HG02973 (cell line): ENCODE results near the gene RNF215.

Source experiments
- ATAC-seq: cut with Tn5 transposase; IDR thresholded peaks from one replicate; pipeline ENCODE4 v1.9.1; 2021; ENCODE audit warnings: moderate library complexity; ENCODE audit not compliant: unreplicated experiment

Gene RNF215

DNA sequence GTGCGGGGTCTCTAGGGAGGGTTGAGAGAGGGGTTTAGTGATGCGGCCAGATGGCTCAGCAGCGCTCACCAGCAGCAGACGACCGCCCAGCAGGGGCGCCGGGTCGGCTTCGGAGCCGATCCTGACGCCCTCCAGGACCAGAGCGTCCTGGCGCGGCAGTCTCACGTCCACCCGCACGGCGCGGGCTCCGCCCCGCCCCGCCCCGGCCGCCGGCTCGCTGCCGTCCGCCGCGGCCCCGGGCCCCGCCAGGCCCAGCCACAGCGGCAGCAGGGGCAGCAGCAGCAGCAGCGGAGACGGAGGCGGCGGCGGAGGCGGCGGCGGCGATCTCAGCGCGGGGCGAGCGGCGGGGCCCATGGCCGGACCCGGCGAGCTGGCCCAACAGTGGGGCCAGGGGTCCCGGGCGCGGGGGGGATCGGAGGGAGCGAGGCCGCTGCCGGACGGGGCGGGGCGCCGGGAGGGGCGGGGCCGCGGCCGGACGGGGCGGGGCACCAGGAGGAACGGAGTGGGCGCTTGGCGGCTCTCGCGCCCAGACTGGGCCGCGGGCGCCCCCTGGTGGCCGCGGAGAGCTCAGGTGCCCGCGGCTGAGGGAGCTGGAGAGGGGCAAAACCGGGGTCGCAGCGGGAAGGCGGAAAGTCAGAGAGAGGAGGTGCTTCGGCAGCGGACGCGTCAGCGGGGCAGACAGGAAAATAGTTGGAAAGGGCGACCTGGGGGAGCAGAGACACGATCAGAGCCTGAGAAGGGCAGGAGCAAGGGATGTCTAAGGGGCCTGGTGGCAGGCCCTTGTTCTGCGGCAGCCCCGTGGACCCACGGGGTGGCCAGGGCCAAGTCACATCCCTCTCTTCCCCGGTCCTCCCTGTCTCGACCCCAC, at the start of gene RNF215:
Gene RNF215 (minus strand): TSS at position 452 of the 868 bp plus-strand sequence. CDS start 98 bp downstream, at position 354.
- peak; percentile 68 for ATAC-seq

GRCh38 chr22:30436196-30436595, 49.0 kb upstream of the RNF215 start:
- no peak for ATAC-seq

GRCh38 chr22:30435674-30436126, 48.5 kb upstream of the RNF215 start:
- no peak for ATAC-seq

GRCh38 chr22:30434843-30435242, 47.6 kb upstream of the RNF215 start:
- ATAC-seq: no peak

DNA sequence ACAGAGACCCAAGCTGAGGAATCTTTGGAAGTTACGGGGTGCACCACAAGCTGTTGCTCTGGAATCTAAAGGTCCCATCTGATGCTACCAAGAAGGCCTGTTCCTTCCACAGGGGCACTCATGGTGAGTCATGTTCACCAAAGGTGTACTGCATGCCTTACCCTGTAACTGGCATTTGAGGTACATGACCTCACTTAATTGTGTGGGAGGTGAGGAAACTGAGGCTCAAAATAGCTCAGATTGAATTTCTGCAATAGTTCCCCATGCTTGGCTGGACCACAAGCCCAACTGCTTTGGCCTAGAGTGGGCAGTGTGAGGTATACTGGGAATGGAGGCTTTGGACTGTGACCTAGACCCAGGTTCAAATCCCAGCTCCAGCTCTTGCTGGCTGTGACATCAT, 46.6 kb upstream of the RNF215 start:
- no peak for ATAC-seq

DNA sequence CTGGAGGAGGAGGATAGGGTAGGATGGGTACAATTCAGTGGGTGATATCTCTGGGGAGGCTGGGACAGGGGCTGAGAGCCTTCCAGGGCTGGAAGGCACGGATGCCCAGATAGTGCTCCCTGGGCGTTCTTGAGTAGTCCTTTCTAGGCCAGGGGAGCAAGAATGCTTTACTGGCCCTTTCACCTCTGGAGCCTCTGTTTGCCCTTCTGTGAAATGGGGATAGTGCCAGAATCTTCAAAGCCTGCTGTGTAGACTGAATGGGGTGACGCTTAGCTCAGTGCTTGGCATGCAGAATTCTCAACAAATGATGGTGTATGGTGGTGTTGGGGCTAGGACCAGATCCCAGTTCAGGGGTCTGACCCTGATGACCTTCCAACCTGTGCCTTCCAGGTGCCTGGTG, 46.0 kb upstream of the RNF215 start:
- no peak for ATAC-seq

GRCh38 chr22:30432520-30432919, 45.3 kb upstream of the RNF215 start:
- ATAC-seq: no peak

DNA sequence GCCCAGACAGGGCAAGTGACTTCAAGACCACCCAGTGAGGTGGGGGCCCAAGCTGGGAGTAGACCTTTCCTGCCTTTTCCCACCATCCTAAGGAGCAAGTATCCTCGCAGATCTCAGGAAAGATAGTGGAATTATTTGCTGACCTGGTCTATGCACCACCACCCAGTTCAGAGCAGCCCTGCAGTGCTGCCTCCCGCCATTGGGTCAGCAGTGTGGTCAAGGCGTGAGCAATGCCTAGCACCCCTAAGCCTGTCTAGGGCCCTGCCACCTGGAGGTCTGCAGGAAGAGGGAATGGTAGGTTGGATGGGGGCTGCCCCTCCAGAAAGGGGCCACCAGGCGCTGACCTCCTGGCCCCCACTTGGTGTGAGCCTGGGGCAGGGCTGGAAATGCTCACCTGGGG, 44.9 kb upstream of the RNF215 start:
- no peak for ATAC-seq

- ATAC-seq: no peak
Measured at GRCh38 chr22:30430933-30431332, 43.7 kb upstream of the RNF215 start.

DNA sequence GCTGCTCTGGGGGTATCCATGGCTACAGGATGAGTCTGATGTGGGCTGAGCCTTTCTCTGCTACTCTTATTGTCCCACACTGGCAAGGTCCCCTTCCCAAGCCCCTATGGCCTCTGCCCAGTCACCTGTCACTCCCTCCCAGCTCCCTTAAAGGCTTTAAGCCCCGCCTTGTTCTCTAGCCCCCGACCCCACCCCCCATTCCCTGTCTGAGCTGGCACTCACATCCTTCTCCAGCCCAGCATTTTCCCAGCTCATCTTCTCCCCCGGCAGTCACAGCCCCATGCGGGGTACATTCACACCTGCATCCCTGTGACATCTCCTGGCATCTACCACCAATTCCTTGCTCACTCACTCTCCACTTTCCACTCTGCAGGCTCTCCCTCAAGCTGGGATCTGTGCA, 42.7 kb upstream of the RNF215 start:
- no peak for ATAC-seq

DNA sequence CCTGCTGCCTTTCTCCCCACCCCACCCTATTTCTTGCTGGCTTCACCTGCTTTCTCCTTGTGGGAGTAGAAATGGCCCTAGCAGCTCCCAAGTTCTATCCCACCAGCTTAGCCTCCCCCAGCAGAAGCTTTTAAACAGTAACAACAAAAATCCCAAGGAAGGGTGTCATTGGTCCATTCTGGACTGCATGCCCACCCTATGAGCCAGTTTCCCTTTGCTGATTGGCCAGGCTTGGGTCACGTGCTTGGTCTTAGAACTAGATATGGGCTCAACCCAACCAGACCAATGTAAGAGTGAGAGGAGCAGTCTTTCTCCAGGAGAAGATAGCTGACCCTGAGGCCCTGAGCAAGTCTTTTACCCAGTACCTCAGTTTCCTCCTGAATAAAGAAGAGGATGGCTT, 40.7 kb upstream of the RNF215 start:
- no peak for ATAC-seq

GRCh38 chr22:30426388-30427353, 39.5 kb upstream of the RNF215 start:
- ATAC-seq: no peak

- no peak for ATAC-seq
Measured at GRCh38 chr22:30425616-30426387, 38.6 kb upstream of the RNF215 start, which contains the start of gene MTFP1. TSS of gene MTFP1 (plus strand) at chr22:30425768. CDS start at chr22:30425880, 112 bp downstream.

- no peak for ATAC-seq
Measured at GRCh38 chr22:30425327-30425615, 38.1 kb upstream of the RNF215 start.

DNA sequence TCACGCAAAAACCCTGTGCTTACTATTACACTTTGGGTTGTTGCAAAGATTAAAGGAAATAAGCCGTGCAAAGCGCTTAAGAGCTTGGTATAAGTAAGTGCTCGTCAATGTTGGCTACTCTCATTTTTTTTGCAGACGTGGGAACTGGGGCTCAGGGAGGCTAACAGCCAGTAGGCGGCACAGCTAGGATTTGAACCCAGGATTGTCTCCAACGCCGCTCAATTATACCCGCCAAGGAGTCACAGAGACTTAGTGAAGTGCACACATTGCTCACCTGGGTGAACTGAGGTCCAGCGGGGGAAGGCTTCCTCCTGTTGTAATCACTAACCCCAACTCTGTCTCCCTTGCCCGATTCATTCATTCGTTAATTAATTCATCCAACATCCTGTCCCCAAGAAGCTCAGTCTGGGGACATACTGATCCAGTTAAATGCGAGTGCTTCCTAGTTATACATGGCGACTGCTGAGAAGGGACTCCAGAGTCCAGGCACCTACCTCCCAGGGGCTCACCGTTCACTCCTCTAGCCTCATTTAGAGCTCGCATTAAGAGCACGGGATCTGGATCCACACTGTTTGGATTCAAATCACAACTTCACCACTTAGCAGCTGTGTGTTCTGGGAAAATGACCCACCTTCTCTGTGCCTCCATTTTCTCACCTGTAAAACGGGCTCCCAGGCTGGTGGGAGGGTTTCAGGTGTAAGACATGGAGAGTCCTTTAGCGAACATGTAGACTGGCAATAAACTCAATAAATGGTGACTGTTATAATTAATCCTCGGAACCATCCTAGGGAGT, 37.5 kb upstream of the RNF215 start:
- no peak for ATAC-seq

DNA sequence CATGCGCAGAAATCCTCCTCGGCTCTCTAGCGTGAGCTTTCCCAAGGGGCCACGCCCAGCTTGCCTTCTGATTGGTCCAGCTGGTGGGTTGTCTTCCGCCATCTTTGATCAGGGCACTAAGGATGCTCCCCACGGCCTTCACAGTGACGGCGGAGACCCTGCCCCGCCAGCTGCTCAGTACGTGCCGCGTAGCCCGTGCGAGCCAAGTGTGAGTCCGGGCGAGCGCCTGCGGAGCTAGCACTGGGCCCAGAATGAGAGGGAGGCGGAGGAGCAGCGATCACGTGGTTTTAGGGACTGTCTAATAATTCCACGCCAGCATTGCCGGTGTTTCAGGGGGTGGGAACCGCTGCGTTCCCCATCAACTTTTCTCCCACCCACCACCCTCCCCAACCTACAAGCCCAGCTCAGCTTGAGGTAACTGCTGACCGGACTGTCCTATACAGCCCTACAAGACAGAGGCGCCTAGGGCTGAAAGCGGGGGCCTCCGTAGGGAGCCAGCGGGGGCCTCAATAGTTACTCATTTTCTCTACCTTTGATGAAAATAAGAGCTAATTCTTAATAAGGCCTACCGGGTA, 36.8 kb upstream of the RNF215 start:
- peak; percentile 81 for ATAC-seq

GRCh38 chr22:30423301-30423958, 36.2 kb upstream of the RNF215 start:
- ATAC-seq: peak; percentile 21

GRCh38 chr22:30422481-30423300, 35.5 kb upstream of the RNF215 start:
- ATAC-seq: no peak
